WERI-Rb-1 (cell line): Measurements from ENCODE around the gene LY86.

Experiments used
- DNase-seq: peaks from one replicate; pipeline ENCODE4 v3.0.0-alpha.2; 2020
- H3K27ac ChIP-seq: fragments of 250-450 bp; sonication (Bioruptor Pico); 2 replicates; pipeline ENCODE4 v1.5.1; 2020; ENCODE audit warnings: mild to moderate bottlenecking, moderate library complexity
- H3K27me3 ChIP-seq: fragments of 250-450 bp; sonication (Bioruptor Pico); 2 replicates; pipeline ENCODE4 v1.5.1; 2021; ENCODE audit warnings: mild to moderate bottlenecking, low read depth, moderate library complexity; ENCODE audit not compliant: insufficient read depth, severe bottlenecking
- H3K36me3 ChIP-seq: fragments of 250-450 bp; sonication (Bioruptor Pico); 2 replicates; pipeline ENCODE4 v1.5.1; 2020; ENCODE audit warnings: mild to moderate bottlenecking, moderate library complexity
- H3K4me3 ChIP-seq: 2 replicates; pipeline ENCODE4 v1.5.1; 2011; ENCODE audit warnings: low read depth, mild to moderate bottlenecking, control low read depth, low read length
- H3K9me3 ChIP-seq: fragments of 250-450 bp; sonication (Bioruptor Pico); 2 replicates; pipeline ENCODE4 v1.5.1; 2021; ENCODE audit warnings: mild to moderate bottlenecking, moderate library complexity; ENCODE audit not compliant: severe bottlenecking
- TF ChIP-seq, protein P1 (sequence below): IDR thresholded peaks from 2 replicates; pipeline ENCODE4 v1.5.1; 2011; ENCODE audit warnings: low read depth, mild to moderate bottlenecking, control low read depth, inconsistent platforms, low read length

Gene LY86

GRCh38 chr6:6688951-6689350 lies 100.4 kb downstream of the LY86 start:
- Histone ChIP-seq H3K27me3 (no peaks in the 10 kb centered on the region), H3K27ac (no peak overlapping the region), H3K4me3 (no peak overlapping the region), H3K9me3 (peaks cover 13% of the 10 kb centered on the region), H3K36me3 (no peaks in the 10 kb centered on the region)
- no peak for DNase-seq
- TF ChIP-seq, protein P1, sequence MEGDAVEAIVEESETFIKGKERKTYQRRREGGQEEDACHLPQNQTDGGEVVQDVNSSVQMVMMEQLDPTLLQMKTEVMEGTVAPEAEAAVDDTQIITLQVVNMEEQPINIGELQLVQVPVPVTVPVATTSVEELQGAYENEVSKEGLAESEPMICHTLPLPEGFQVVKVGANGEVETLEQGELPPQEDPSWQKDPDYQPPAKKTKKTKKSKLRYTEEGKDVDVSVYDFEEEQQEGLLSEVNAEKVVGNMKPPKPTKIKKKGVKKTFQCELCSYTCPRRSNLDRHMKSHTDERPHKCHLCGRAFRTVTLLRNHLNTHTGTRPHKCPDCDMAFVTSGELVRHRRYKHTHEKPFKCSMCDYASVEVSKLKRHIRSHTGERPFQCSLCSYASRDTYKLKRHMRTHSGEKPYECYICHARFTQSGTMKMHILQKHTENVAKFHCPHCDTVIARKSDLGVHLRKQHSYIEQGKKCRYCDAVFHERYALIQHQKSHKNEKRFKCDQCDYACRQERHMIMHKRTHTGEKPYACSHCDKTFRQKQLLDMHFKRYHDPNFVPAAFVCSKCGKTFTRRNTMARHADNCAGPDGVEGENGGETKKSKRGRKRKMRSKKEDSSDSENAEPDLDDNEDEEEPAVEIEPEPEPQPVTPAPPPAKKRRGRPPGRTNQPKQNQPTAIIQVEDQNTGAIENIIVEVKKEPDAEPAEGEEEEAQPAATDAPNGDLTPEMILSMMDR, result no peak

- DNase-seq, result no peak
- Histone ChIP-seq H3K36me3 (no peaks in the 10 kb centered on the region), H3K9me3 (peaks cover 13% of the 10 kb centered on the region), H3K27ac (no peak overlapping the region), H3K27me3 (no peaks in the 10 kb centered on the region), H3K4me3 (no peak overlapping the region)
- TF ChIP-seq, protein P1, result no peak
Observed at GRCh38 chr6:6689400-6690143, 101.1 kb downstream of the LY86 start.

- Histone ChIP-seq H3K36me3 (no peaks in the 10 kb centered on the region), H3K27me3 (no peaks in the 10 kb centered on the region), H3K4me3 (no peak overlapping the region), H3K9me3 (peaks cover 13% of the 10 kb centered on the region), H3K27ac (no peak overlapping the region)
- DNase-seq, result no peak
- TF ChIP-seq, protein P1, result no peak
Observed at GRCh38 chr6:6690144-6690483, 101.6 kb downstream of the LY86 start.

- Histone ChIP-seq H3K27me3 (no peaks in the 10 kb centered on the region), H3K4me3 (no peak overlapping the region), H3K9me3 (peaks cover 13% of the 10 kb centered on the region), H3K27ac (no peak overlapping the region), H3K36me3 (no peaks in the 10 kb centered on the region)
- TF ChIP-seq, protein P1, result peak; percentile 57
- no peak for DNase-seq
Observed at GRCh38 chr6:6694368-6694780, 105.9 kb downstream of the LY86 start.

- H3K9me3 ChIP-seq, result peaks cover 13% of the 10 kb centered on the region
- no peaks in the 10 kb centered on the region for H3K36me3 ChIP-seq
- TF ChIP-seq, protein P1, result no peak
- no peaks in the 10 kb centered on the region for H3K27me3 ChIP-seq
- H3K27ac ChIP-seq, result no peak overlapping the region
- no peak overlapping the region for H3K4me3 ChIP-seq
- DNase-seq, result no peak
Observed at GRCh38 chr6:6694825-6695624, 106.5 kb downstream of the LY86 start.
